Common myeloid progenitor, CD34-positive (primary cell): Measurements from ENCODE around the gene UPP2.

Experiments used
- CTCF ChIA-PET: fragments of 350-600 bp; sonication (Branson Sonifier 250); formaldehyde crosslinking; loops from one replicate; lab custom pipeline; 2021; ENCODE audit warnings: antibody characterized with exemption; lab: Charles Lee
- POLR2A ChIA-PET: fragments of 350-600 bp; sonication (Branson Sonifier 250); formaldehyde crosslinking; loops from one replicate; lab custom pipeline; 2021; ENCODE audit warnings: antibody characterized with exemption; lab: Charles Lee
- DNase-seq, 3 donors: peaks; one replicate each; pipeline versions ENCODE4 v3.0.0 to v3.0.0-alpha.2; 2013
- H3K27ac ChIP-seq, 2 experiments: 1 replicate in 1 of 2; 2 replicates in 1 of 2; pipeline ENCODE4 v1.7.0; 2013; ENCODE audit warnings: inconsistent platforms in 2 of 2, low read length in 2 of 2, mild to moderate bottlenecking in 2 of 2, low read depth in 1 of 2, moderate library complexity in 1 of 2; ENCODE audit not compliant: severe bottlenecking in 2 of 2, insufficient read depth in 1 of 2, poor library complexity in 1 of 2
- H3K27me3 ChIP-seq, 5 experiments: replicated peaks in 2 of 5; 1 replicate in 3 of 5; 2 replicates in 2 of 5; pipeline versions ENCODE4 v1.6.1 to v1.7.0; 2013; ENCODE audit warnings: low read length in 4 of 5, mild to moderate bottlenecking in 2 of 5, moderate library complexity in 2 of 5, inconsistent platforms in 1 of 5; ENCODE audit not compliant: insufficient read depth in 5 of 5, control insufficient read depth in 4 of 5
- H3K36me3 ChIP-seq, 4 experiments: 1 replicate in 2 of 4; 2 replicates in 2 of 4; pipeline versions ENCODE4 v1.6.1 to v1.7.0; 2013; ENCODE audit warnings: low read length in 3 of 4, control low read depth in 1 of 4, mild to moderate bottlenecking in 1 of 4; ENCODE audit not compliant: control insufficient read depth in 4 of 4, insufficient read depth in 4 of 4
- H3K4me1 ChIP-seq, 4 experiments: 1 replicate in 3 of 4; 2 replicates in 1 of 4; pipeline versions ENCODE4 v1.6.1 to v1.7.1; 2013; ENCODE audit warnings: low read length in 3 of 4, mild to moderate bottlenecking in 3 of 4, control low read depth in 1 of 4, inconsistent platforms in 1 of 4, moderate library complexity in 1 of 4; ENCODE audit not compliant: control insufficient read depth in 4 of 4, insufficient read depth in 4 of 4; ENCODE audit errors: control extremely low read depth in 1 of 4
- H3K4me3 ChIP-seq, 7 experiments: 1 replicate in 4 of 7; 2 replicates in 3 of 7; pipeline versions ENCODE4 v1.5.1 to v1.7.0; 2013; ENCODE audit warnings: mild to moderate bottlenecking in 7 of 7, low read length in 6 of 7, moderate library complexity in 6 of 7, inconsistent platforms in 2 of 7, low read depth in 2 of 7, control low read depth in 1 of 7; ENCODE audit not compliant: insufficient read depth in 4 of 7, control insufficient read depth in 1 of 7; ENCODE audit errors: extremely low read depth in 1 of 7
- H3K9me3 ChIP-seq, 5 experiments: 1 replicate in 4 of 5; 2 replicates in 1 of 5; pipeline versions ENCODE4 v1.6.1 to v1.7.1; 2013; ENCODE audit warnings: low read length in 4 of 5, mild to moderate bottlenecking in 2 of 5, inconsistent platforms in 1 of 5, low read depth in 1 of 5, moderate library complexity in 1 of 5; ENCODE audit not compliant: control insufficient read depth in 4 of 5, insufficient read depth in 2 of 5; ENCODE audit errors: control extremely low read depth in 1 of 5
- WGBS: methylation state at CpG from one replicate; pipeline ENCODE4 v1.1.5; 2013; ENCODE audit not compliant: insufficient coverage; 5-methylcytosine and 5-hydroxymethylcytosine counted together

UPP2 gene

GRCh38 chr2:158071018-158071417, 30.7 kb upstream of the UPP2 start:
- WGBS, result 100% methylated on average over 5 of the region's 5 CpGs
- H3K27ac ChIP-seq, result no peak overlapping the region
- H3K36me3 ChIP-seq, result no peaks in the 10 kb centered on the region
- H3K9me3 ChIP-seq, result peaks cover 0 to 2% (median 0%) of the 10 kb centered on the region in 5 experiments
- ChIA-PET CTCF (no interaction called here), POLR2A (no interaction called here)
- H3K27me3 ChIP-seq, result no peaks in the 10 kb centered on the region
- no peak for DNase-seq
- H3K4me3 ChIP-seq, result no peak overlapping the region
- H3K4me1 ChIP-seq, result no peaks in the 10 kb centered on the region

GRCh38 chr2:158072361-158072760, 29.3 kb upstream of the UPP2 start:
- Histone ChIP-seq H3K4me3 (no peak overlapping the region), H3K27ac (no peak overlapping the region), H3K9me3 (peaks cover 0 to 4% (median 0%) of the 10 kb centered on the region in 5 experiments), H3K4me1 (no peaks in the 10 kb centered on the region), H3K27me3 (no peaks in the 10 kb centered on the region), H3K36me3 (no peaks in the 10 kb centered on the region)
- ChIA-PET CTCF (interaction anchor here (1.8 kb wide), 1 partner anchor 12 kb away, joined by 5 read pairs; no protein-coding TSS in a partner anchor), POLR2A (no interaction called here)
- no peak for DNase-seq
- WGBS, result 100% methylated on average over 1 of the region's 1 CpG

GRCh38 chr2:158079672-158080071, 22.0 kb upstream of the UPP2 start:
- POLR2A ChIA-PET, result no interaction called here
- no peak for DNase-seq
- H3K27me3 ChIP-seq, result no peaks in the 10 kb centered on the region
- WGBS, result 100% methylated on average over 1 of the region's 3 CpGs
- H3K4me3 ChIP-seq, result no peak overlapping the region
- H3K9me3 ChIP-seq, result peaks cover 0 to 6% (median 0%) of the 10 kb centered on the region in 5 experiments
- H3K27ac ChIP-seq, result no peak overlapping the region
- H3K36me3 ChIP-seq, result no peaks in the 10 kb centered on the region
- H3K4me1 ChIP-seq, result peaks cover 0 to 3% (median 0%) of the 10 kb centered on the region in 4 experiments
- CTCF ChIA-PET, result no interaction called here

- H3K4me1 ChIP-seq, result no peaks in the 10 kb centered on the region
- WGBS, result no CpG with 5 or more reads among the region's 3 CpGs
These were observed 13.6 kb upstream of the UPP2 start for GRCh38 chr2:158088093-158088492.

GRCh38 chr2:158089322-158089721, 12.4 kb upstream of the UPP2 start:
- POLR2A ChIA-PET, result no interaction called here

More at GRCh38 chr2:158088093-158088492, 13.6 kb upstream of the UPP2 start:
- no peak overlapping the region for H3K27ac ChIP-seq
- POLR2A ChIA-PET, result no interaction called here
- DNase-seq, result no peak
- CTCF ChIA-PET, result no interaction called here
- H3K36me3 ChIP-seq, result no peaks in the 10 kb centered on the region
- H3K9me3 ChIP-seq, result peaks cover 0 to 10% (median 0%) of the 10 kb centered on the region in 5 experiments
- no peak overlapping the region for H3K4me3 ChIP-seq
- H3K27me3 ChIP-seq, result no peaks in the 10 kb centered on the region

GRCh38 chr2:158091647-158092046, 10.0 kb upstream of the UPP2 start:
- no peaks in the 10 kb centered on the region for H3K36me3 ChIP-seq
- H3K27ac ChIP-seq, result no peak overlapping the region
- no peak overlapping the region for H3K4me3 ChIP-seq
- DNase-seq, result no peak
- POLR2A ChIA-PET, result no interaction called here
- WGBS, result 84% methylated on average over 2 of the region's 4 CpGs
- no peaks in the 10 kb centered on the region for H3K27me3 ChIP-seq
- no peaks in the 10 kb centered on the region for H3K4me1 ChIP-seq
- CTCF ChIA-PET, result no interaction called here
- peaks cover 0 to 10% (median 0%) of the 10 kb centered on the region in 5 experiments for H3K9me3 ChIP-seq

More at GRCh38 chr2:158089322-158089721, 12.4 kb upstream of the UPP2 start:
- 100% methylated on average over 4 of the region's 5 CpGs for WGBS
- no peaks in the 10 kb centered on the region for H3K4me1 ChIP-seq
- no peak for DNase-seq
- H3K27ac ChIP-seq, result no peak overlapping the region
- no peak overlapping the region for H3K4me3 ChIP-seq
- H3K36me3 ChIP-seq, result no peaks in the 10 kb centered on the region
- H3K27me3 ChIP-seq, result no peaks in the 10 kb centered on the region
- H3K9me3 ChIP-seq, result peaks cover 0 to 10% (median 0%) of the 10 kb centered on the region in 5 experiments
- CTCF ChIA-PET, result no interaction called here

- ChIA-PET POLR2A (no interaction called here), CTCF (interaction anchor here (1.7 kb wide), 1 partner anchor 9 kb away, joined by 3 read pairs; no protein-coding TSS in a partner anchor)
- no peaks in the 10 kb centered on the region for H3K27me3 ChIP-seq
- WGBS, result 100% methylated on average over 2 of the region's 2 CpGs
- H3K4me1 ChIP-seq, result no peaks in the 10 kb centered on the region
- no peak overlapping the region for H3K27ac ChIP-seq
- H3K4me3 ChIP-seq, result no peak overlapping the region
- DNase-seq, result no peak
- H3K36me3 ChIP-seq, result no peaks in the 10 kb centered on the region
- H3K9me3 ChIP-seq, result no peaks in the 10 kb centered on the region
These were observed 7.1 kb upstream of the UPP2 start for GRCh38 chr2:158094487-158095092.
